K562 treated with DMSO at 1 percent for 24 hours (cell line): ENCODE results near the gene NOC2L. TPM values are rescaled to one million over a fixed set of nuclear protein-coding genes. Genes with fewer than 3 reads are reported as not detected.

Experiments
- total RNA-seq: library from RNA; unstranded; fragments of 300-600 nt; gene quantifications from 2 replicates; pipeline ENCODE4 v1.2.3, GENCODE V29; 2022; ENCODE audit warnings: low read depth; ENCODE audit not compliant: insufficient read depth

Gene NOC2L
- 177 and 179 TPM in 2 replicates for total RNA-seq

DNA sequence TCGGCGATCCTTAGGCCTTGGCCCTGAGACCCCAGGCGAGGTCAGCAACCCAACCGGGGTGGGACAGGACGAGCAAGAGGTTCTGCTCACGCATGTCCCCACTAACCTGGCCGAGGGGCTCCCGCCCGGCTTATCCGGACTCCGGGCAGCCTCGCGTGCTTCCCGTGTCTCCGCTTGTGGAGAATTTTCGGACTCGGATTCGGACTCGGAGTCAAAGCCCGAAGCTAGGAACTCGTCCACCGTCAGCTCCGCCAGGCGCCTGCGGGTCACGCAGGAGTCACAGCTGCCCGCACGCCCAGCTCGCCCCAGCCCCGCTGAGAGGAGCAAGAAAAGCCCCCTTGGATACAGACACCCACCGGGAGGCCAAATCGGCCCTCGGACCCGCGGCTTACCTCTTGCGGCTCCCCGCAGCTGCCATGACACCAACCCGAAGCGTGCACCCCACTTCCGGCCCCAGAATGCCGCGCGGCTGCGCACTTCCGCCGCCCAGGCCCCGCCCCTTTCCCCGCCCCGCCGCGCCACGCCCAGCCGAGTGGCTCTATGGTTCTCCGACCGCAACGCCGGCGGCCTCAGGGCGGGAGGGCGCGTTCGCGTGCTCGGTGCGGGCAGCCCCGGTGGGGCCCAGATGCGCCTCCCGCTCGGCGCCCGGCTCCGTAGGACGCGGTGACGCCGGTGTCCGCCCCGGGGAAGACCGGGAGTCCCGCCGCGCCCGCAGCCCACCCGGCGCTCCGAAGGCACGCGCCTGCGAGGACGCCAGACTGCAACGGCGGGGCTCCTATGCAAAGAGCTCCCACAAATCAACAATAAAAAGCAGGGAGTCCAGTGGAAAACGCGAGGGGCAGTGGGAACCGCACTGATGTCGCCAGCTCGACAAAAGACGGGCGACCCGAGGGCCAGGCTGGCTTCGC is at the start of gene NOC2L:
Gene NOC2L (minus strand): TSS at position 434 of the 908 bp plus-strand sequence. CDS start 16 bp downstream, at position 418.

DNA sequence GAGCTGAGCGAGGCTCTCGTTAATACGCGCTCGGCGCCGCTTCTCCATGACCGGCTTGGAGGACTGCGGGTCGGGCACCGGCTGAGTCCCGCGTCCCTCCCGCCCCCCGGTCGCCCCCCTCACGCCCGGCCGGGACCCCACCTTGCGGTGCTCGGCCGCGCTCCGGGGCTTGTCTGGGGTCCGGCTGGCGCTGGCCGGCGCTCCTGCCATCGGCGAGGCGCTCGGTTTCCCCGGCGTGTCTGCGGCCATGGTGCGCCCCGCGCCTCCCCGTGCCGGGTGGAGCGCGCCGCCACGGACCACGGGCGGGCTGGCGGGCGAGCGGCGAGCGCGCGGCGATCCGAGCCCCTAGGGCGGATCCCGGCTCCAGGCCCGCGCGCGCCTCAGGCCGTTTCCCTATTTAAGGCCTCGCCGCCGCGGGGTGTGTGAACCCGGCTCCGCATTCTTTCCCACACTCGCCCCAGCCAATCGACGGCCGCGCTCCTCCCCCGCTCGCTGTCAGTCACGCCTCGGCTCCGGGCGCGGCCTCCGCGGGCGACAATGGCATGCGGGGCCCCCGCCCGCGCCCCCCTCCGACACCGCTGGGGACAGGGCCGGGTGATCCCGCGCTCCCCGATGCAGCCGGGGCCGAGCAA is 40.8 kb upstream of the NOC2L start, which contains the start of gene HES4:
Gene HES4 (minus strand): TSS at position 373 of the 632 bp plus-strand sequence. CDS start 124 bp downstream, at position 249.

DNA sequence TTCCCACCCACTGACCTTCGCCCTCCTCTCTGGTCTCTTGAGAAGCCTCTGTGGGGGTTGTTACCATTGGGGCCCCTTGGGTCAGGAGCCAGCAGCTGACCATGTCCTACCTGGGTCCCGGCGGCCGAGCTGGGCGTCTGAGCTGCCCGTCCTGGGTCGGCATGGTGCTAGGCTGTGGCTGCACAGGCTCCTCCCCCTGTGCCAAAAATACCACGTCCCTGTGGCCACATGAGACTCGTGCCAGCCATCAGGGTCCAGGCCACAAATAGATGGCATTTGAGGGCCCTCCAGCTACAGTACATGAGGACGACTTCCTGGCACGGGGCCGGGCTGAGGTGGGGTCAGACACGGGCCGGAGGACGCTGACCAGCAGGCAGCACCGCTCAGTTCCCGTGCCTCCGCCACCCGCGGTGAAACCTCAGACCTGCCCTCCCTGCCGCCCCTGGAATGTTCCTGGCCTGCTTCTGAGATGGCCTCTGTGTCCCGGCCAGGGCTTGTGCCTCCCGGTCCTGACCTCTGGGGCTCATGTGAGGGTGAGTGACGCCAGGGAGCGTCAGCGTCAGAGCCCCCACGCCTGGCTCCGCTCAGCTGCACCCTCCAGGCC is 23.0 kb upstream of the NOC2L start, which contains the start of gene PERM1:
Gene PERM1 (minus strand): TSS at position 139 of the 604 bp plus-strand sequence. CDS start 1,064 bp downstream, outside the sequence.

DNA sequence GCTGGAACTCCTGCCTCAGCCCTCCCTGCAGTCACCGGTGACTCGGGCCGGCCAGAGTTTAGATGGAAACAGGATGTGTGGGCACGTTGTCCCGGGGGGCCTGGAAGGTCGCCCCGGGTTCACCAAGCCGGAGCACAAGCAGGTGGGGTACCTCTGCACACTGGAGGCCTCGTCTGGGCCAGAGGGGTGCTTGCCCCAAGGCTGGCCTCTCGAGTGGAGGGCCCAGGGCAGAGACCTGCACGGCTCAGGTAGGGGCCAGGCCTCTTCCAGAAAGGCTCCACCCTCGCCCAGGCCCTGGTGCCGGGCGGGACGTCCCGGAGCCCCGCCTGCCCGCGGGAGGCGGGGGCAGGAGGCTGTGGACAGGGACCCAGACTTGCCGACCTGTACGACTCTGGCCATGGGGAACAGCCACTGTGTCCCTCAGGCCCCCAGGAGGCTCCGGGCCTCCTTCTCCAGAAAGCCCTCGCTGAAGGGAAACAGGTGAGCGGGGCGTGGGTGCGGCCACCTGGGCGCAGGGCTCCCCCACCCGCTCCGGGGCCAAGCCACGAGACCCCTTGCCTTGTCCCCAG is 7.2 kb upstream of the NOC2L start, which contains the start of gene PLEKHN1:
Gene PLEKHN1 (plus strand): TSS at position 348 of the 569 bp plus-strand sequence. CDS start 50 bp downstream, at position 398.

DNA sequence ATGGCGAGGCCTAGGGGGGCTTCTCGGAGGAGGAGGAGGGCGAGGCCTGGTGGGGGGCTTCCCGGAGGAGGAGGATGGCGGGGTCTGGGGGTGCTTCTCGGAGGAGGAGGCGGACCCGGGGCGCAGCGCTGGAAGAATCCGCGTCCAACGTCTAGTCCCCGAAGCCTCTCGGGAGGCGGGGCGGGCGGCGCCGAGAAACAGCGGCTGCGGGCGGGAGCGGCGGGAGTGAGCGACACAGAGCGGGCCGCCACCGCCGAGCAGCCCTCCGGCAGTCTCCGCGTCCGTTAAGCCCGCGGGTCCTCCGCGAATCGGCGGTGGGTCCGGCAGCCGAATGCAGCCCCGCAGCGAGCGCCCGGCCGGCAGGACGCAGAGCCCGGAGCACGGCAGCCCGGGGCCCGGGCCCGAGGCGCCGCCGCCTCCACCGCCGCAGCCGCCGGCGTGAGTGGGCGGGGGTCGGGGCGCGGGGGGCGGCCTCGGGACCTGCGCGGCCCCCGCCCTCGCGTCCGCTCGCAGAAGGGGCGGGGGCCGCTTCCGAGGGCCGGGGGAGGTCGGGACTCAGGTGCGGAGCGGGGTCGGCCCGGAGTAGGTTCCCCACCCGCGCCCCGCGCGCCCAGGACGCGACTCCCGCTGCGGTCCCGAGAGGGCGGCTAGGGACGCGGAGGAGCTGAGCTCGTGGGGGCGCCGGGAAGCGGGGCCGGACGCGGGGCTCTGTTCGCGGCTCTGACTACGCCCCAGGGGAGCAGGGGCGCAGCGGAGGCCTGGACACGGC is 1.5 kb upstream of the NOC2L start, which contains the start of gene KLHL17:
Gene KLHL17 (plus strand): TSS at position 222 of the 769 bp plus-strand sequence. CDS start 110 bp downstream, at position 332.

DNA sequence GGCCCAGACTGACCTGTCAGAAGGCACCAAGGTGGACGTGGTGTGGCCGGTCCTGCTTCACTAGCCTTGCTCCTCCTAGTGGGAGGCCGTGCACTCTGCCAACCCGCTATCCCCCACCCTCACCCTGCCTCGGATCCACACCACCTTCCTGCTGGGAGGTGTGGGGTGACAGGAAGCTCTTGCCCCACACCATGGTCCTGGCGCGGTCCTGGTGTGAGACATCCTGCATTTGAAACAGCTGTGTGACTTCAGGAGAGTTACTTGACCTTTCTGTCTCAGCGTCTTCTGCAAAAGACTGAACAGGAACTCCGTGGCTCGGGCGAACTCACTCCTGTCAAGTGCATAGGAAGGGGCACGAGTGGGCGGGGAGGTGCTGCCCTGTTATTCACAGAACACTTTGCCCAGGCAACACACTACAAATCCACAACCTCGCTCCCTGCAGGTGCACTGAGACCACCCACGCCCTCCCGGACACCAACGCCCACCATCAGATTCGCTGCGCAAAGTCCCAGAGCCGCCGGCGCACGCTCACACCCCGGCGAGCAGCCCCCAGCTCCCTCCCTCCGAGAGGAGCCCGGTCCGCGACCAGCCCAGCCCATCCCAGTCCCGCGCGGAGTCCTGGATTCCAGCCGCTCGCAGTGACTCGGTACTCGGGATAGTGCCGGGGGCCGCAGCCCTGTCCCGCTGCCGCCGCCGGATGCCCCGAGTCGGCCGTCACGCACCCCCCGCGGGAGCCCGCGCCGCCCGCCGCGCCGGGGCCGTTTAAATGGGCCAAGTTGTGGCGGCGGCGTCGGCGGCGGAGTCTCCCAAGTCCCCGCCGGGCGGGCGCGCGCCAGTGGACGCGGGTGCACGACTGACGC is 35.7 kb downstream of the NOC2L start, which contains the start of gene SAMD11:
Gene SAMD11 (plus strand): TSS at position 793 of the 860 bp plus-strand sequence. CDS start 509 bp downstream, outside the sequence.

Other genes starting within 250 kb of the NOC2L start
- gene SAMD11, start 35.3 kb downstream of the NOC2L start, total RNA-seq: 20.5 and 21.7 TPM in 2 replicates
- gene KLHL17, start 1.3 kb upstream of the NOC2L start, total RNA-seq: 15.8 and 20.6 TPM in 2 replicates
- gene PLEKHN1, start 7.2 kb upstream of the NOC2L start, total RNA-seq: 0.25 and 0.73 TPM in 2 replicates
- gene PERM1, start 22.8 kb upstream of the NOC2L start, total RNA-seq: 0.34 TPM in 1 of 2 replicates, not detected in the other
- 27.9 and 28.9 TPM in 2 replicates for gene HES4, start 40.8 kb upstream of the NOC2L start, total RNA-seq
- gene ISG15, start 54.2 kb upstream of the NOC2L start, total RNA-seq: 110 and 141 TPM in 2 replicates
- gene AGRN, start 60.9 kb upstream of the NOC2L start, total RNA-seq: 83.0 and 97.6 TPM in 2 replicates
- gene RNF223, start 115.0 kb upstream of the NOC2L start, total RNA-seq: not detected in 2 replicates
- 20.6 and 26.3 TPM in 2 replicates for gene C1orf159, start 156.8 kb upstream of the NOC2L start, total RNA-seq
- not detected in 2 replicates for gene TTLL10, start 214.6 kb upstream of the NOC2L start, total RNA-seq
- gene TNFRSF18, start 247.3 kb upstream of the NOC2L start, total RNA-seq: not detected in 2 replicates